H7 (cell line): ENCODE data around the gene C1QL2. TPM values are rescaled to one million over a fixed set of nuclear protein-coding genes. Genes with fewer than 3 reads are reported as not detected.

Experiments
- DNase-seq: peaks from one replicate; pipeline ENCODE4 v3.0.0; 2012
- H3K27me3 ChIP-seq: 2 replicates; pipeline ENCODE4 v1.6.0; 2011; ENCODE audit warnings: mild to moderate bottlenecking, low read length; ENCODE audit not compliant: control insufficient read depth, insufficient read depth
- H3K36me3 ChIP-seq: replicated peaks from 2 replicates; pipeline ENCODE4 v1.5.1; 2011; ENCODE audit warnings: low read length; ENCODE audit not compliant: control insufficient read depth, insufficient read depth
- H3K4me3 ChIP-seq: 2 replicates; pipeline ENCODE4 v1.5.1; 2011; ENCODE audit warnings: low read depth, mild to moderate bottlenecking, control low read depth, low read length, moderate library complexity; ENCODE audit not compliant: insufficient read depth
- total RNA-seq: library from RNA; depleted of rRNA; stranded (reverse); fragments of >200 nt; shearing (Covaris generic); gene quantifications from 2 replicates; pipeline ENCODE4 v1.2.3, GENCODE V29; 2014; rRNA removed

Gene C1QL2
- total RNA-seq, 1 experiment from 2014 or later: 0.28 TPM

DNA sequence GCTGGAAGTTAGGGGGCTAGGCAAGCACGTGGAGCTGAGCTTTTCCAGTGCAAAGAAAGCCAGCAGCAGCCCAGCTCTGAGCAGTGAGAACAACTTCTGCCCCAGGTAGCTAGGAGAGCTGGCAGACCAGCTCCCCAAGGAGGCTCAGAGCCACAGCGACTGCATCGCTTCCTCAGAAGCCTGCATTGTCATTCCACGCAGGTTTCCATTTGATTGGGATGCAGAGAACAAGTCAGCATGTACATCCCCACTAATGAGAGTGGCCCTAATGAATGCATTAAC lies 45.1 kb downstream of the C1QL2 start:
- no peak overlapping the region for H3K4me3 ChIP-seq
- no peaks in the 10 kb centered on the region for H3K36me3 ChIP-seq
- no peaks in the 10 kb centered on the region; the same call in 1 of the 2 replicates for H3K27me3 ChIP-seq
- no peak for DNase-seq

DNA sequence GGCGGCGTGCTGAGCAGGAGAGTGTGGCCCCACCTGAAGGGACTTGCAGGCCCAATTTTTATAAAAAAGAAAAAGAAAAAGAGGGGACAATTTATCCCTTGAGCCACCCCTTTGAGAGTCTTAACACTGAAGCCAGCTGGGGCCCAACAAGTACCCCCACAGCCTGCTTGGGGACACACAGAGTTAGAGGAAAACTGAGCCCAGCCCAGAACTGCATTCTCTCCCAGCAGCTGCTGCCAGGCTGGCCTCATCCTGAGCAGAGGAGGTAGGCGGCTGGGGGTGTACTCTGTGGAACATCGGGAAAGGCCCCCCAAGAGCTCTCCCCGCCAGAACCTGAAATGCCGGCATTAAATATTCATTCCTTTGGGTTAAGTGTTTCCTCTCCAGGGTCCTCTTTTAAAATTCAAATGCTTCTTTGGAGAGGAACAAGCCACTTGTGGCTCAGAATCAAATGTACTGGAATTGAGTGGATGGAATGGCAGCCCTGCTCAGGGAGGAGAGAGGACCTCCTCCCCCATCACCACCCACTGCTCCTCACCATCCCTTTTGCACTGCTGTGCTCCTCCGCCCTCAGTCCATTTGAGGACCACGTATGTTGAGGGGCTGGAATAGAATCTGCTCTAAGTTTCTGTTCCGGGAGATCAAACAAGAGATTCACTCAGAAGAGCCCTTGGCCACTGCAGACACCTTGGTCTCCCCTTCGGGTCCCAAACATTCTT lies 45.6 kb downstream of the C1QL2 start:
- Histone ChIP-seq H3K36me3 (no peaks in the 10 kb centered on the region), H3K4me3 (no peak overlapping the region), H3K27me3 (no peaks in the 10 kb centered on the region; the same call in 1 of the 2 replicates)
- no peak for DNase-seq

DNA sequence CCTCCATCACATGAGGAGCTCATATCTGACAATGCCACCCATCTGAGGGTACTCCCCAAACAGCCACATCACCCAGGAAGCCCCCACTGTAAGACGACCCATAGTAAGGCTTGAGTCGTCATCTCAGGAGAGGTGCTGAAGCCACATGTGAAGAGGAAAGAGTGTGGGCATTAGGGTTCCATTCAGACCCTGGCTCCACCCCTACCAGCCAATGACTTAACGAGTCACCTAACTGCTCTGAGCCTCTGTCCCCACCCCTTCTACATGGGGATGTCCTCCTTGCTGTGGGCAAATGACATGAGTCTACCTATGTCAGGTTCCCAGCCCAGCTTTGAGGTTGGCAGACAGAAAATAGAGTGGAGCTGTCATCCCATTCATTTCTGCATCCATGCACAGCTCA lies 46.3 kb downstream of the C1QL2 start:
- no peaks in the 10 kb centered on the region; the same call in 1 of the 2 replicates for H3K27me3 ChIP-seq
- H3K36me3 ChIP-seq: no peaks in the 10 kb centered on the region
- DNase-seq: no peak
- H3K4me3 ChIP-seq: no peak overlapping the region

DNA sequence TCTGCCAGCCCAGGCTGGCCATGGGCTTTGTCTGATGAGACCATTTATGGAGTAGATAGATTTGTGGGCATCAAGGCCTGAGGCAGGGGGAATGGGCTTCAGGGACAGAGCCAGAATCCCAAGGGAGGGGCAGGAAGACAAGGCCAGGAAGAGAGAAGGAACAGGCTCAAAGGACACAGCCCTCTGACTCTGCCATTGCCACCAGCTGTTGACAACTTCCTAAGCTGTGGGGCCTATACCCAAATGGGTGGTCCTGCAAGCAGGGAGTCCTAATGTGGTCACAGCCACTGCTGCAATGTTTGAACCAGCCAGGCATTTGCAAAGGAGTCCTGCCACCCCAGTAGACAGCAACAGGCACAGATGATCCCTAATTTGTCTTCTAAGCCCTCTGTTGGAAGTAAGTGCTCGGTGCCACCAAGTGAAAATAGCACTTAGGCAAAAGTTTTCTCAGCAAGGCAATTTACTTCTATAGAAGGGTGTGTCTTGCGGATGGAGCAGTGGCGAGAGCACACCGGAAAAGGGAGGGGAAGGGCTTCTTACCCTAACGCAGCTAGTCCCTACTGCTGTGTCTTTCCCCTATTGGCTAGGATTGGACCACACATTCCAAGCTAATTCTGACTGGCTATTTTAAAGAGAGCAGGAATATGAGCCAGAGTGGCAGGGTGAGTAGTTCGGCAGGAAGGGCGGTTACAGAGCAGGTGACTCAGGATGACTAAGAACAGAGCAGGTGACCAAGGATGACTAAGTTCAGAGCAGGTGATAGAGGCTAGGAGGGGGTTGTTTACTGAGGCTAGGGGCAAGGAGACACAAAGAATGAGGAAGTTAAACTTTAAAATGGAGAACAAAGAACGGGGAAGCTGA lies 47.2 kb downstream of the C1QL2 start:
- Histone ChIP-seq H3K36me3 (no peaks in the 10 kb centered on the region), H3K4me3 (no peak overlapping the region), H3K27me3 (no peaks in the 10 kb centered on the region; the same call in 1 of the 2 replicates)
- no peak for DNase-seq

DNA sequence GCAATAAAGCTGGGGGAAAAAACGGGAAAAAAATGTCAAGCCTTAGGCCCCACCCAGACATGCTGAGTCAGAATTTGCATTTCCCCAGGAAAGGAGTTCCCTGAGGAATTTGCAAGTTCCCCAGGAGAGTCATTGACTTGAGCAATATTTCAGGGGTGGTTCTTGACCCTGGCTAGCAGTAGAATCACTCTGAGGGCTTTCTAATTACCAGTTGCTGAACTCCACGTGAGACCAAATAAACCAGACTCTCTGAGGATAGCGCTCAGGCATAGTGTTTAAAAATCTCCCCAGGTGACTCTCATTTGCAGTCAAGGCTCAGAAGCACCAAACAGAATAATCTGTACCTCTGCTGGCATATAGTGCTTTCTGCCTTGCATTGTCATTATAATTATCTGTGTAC lies 48.7 kb downstream of the C1QL2 start:
- Histone ChIP-seq H3K4me3 (no peak overlapping the region), H3K27me3 (no peaks in the 10 kb centered on the region), H3K36me3 (no peaks in the 10 kb centered on the region)
- DNase-seq: no peak

DNA sequence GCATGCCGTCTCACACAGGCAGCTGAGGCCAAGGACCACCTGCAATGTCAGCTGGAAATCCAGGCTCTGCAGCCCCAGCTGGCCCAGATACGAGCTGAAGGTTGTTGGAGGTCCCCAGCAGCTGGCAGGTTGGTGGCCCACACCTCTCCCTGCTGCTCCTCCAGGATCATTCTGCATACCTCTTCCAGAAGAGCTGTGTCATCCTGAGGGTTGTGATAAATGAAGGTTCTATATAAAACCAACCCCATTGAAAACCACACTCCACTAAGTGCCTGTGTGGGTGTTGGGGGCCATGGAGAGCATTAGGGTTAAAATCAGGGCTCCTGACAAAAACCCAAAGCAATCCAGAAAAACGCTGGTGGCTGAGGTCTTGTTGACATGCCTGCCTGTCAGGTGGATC lies 50.4 kb downstream of the C1QL2 start:
- no peak for DNase-seq

DNA sequence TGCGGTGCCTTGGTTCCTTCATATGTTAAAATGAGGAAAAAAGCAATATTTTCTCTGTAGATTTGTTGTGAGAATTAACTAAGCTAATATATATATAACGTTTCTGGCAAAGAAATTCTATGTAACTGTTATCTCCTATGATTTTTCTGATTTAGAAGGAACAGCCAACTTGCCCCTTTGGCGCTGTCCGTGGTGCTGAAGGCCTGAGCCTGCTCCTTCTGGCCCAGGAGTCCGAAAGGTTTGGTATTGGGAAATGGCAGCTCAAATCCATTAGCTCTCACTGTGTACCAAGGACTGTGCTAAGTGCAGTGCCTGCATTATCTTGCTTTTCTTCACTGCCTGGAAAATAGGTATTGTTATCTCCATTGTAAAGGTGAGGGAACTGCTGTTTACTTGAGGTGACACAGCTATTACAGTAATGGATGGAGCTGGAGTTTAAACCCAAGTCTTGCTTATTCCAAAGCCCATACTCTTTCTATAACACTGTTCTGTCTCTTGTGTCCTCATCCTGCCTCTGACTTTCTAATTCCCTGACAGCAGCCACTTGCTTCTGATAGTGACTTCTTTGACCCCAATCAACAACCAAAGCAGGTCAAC lies 52.2 kb downstream of the C1QL2 start:
- H3K36me3 ChIP-seq: no peaks in the 10 kb centered on the region
- H3K4me3 ChIP-seq: no peak overlapping the region
- H3K27me3 ChIP-seq: no peaks in the 10 kb centered on the region
- DNase-seq: peak; percentile 55

More for the DNA sequence above, 50.4 kb downstream of the C1QL2 start:
- Histone ChIP-seq H3K36me3 (no peaks in the 10 kb centered on the region), H3K4me3 (no peak overlapping the region), H3K27me3 (no peaks in the 10 kb centered on the region)

Other genes starting within 250 kb of the C1QL2 start
- gene MARCO, start 216.6 kb downstream of the C1QL2 start, total RNA-seq: not detected in 2 replicates
- 14.3 and 16.0 TPM in 2 replicates for gene STEAP3, start 65.1 kb upstream of the C1QL2 start, total RNA-seq
- gene C2orf76, start 208.1 kb upstream of the C1QL2 start, total RNA-seq: 11.0 and 14.1 TPM in 2 replicates
- 94.0 and 97.5 TPM in 2 replicates for gene DBI, start 208.2 kb upstream of the C1QL2 start, total RNA-seq